Left ventricle myocardium inferior (tissue), 1 donor: Measurements from ENCODE around the gene ILKAP. TPM values are rescaled to one million over a fixed set of nuclear protein-coding genes. Genes with fewer than 3 reads are reported as not detected.

Experiments
- DNase-seq: peaks from one replicate; pipeline ENCODE4 v3.0.0-alpha.2; 2020
- H3K27ac ChIP-seq: fragments of 200-600 bp; replicated peaks from 2 replicates; pipeline ENCODE4 v1.8.0; 2021
- H3K27me3 ChIP-seq: fragments of 200-600 bp; 2 replicates; pipeline ENCODE4 v1.8.0; 2021; ENCODE audit warnings: low read depth
- H3K36me3 ChIP-seq: fragments of 200-600 bp; 2 replicates; pipeline ENCODE4 v1.8.0; 2021
- H3K4me1 ChIP-seq: fragments of 200-600 bp; 2 replicates; pipeline ENCODE4 v1.8.0; 2021
- H3K4me3 ChIP-seq: fragments of 200-600 bp; 2 replicates; pipeline ENCODE4 v1.8.0; 2021; ENCODE audit warnings: mild to moderate bottlenecking, moderate library complexity
- H3K9me3 ChIP-seq: fragments of 200-600 bp; replicated peaks from 2 replicates; pipeline ENCODE4 v1.8.0; 2021
- intact Hi-C: fragments of 100-400 bp; cut with micrococcal nuclease; formaldehyde crosslinking; loops from one replicate; pipeline ENCODE4 v1.11.0; 2022
- total RNA-seq: library from RNA; stranded (reverse); fragmentation: NEBNext Ultra II Directional; extraction: Animal tissue kit (Norgen Biotek cat#: 25700); gene quantifications from one replicate; pipeline ENCODE4 v1.2.1, GENCODE V29; 2021
- TF ChIP-seq, protein P1 (sequence below): fragments of 200-600 bp; IDR thresholded peaks from 2 replicates; pipeline ENCODE4 v1.8.0; 2021; ENCODE audit warnings: antibody characterized with exemption, mild to moderate bottlenecking, borderline replicate concordance
- donor health status: DM: no; HTN: yes; CAD: no; lungs with severe emphysema.

ILKAP gene
- total RNA-seq, 1 donor from 2014 or later: 26.5 TPM

DNA sequence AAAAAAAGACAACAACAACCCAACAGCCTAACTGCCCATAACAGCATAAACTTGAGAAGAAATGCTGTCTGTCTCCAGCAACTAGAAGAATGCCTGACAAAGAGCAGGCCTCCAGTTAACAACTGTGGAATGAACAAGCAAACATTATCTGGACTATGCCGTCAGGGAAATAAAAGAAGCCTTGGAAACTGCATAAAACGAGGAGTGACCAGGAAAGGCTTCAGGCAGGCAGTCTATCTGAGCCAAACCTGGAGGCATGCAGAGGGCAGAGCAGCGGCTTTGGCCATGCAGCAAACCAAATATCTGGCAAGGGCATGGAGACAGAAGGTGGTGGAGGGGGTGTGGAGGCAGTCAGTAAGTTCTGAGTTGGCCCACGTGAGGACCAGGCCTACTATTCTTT, 25.2 kb upstream of the ILKAP start:
- H3K36me3 ChIP-seq: no peaks in the 10 kb centered on the region
- DNase-seq: no peak
- H3K4me3 ChIP-seq: no peak overlapping the region
- H3K4me1 ChIP-seq: peaks cover 36% of the 10 kb centered on the region
- H3K9me3 ChIP-seq: no peaks in the 10 kb centered on the region
- TF ChIP-seq, protein P1, sequence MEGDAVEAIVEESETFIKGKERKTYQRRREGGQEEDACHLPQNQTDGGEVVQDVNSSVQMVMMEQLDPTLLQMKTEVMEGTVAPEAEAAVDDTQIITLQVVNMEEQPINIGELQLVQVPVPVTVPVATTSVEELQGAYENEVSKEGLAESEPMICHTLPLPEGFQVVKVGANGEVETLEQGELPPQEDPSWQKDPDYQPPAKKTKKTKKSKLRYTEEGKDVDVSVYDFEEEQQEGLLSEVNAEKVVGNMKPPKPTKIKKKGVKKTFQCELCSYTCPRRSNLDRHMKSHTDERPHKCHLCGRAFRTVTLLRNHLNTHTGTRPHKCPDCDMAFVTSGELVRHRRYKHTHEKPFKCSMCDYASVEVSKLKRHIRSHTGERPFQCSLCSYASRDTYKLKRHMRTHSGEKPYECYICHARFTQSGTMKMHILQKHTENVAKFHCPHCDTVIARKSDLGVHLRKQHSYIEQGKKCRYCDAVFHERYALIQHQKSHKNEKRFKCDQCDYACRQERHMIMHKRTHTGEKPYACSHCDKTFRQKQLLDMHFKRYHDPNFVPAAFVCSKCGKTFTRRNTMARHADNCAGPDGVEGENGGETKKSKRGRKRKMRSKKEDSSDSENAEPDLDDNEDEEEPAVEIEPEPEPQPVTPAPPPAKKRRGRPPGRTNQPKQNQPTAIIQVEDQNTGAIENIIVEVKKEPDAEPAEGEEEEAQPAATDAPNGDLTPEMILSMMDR: no peak
- H3K27ac ChIP-seq: peak overlapping the region; percentile 54
- intact Hi-C loops: no loop called here
- no peaks in the 10 kb centered on the region for H3K27me3 ChIP-seq

DNA sequence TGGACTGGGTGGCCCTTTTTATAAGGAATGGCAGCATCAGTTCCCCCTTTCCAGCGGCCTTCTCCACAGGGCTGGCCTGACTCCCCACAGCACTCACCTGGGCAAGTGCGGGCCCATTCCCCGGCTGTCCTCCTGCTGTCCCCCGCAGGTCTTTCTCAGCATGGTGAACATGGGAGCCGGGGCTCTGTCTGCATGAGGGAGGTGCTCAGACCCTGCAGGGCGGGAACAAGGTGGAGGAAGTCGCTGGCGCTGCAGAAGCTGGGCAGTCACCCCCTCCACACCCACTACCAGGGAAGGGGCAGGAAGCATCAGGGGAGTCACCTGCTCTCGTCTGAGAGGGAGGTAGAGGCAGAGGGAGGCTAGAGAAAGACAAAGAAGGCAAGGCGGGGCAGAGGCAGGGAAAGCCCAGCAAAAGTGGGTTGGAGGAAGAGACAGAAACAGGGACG, 24.1 kb upstream of the ILKAP start:
- Histone ChIP-seq H3K4me1 (peaks cover 36% of the 10 kb centered on the region), H3K27me3 (no peaks in the 10 kb centered on the region), H3K4me3 (no peak overlapping the region), H3K9me3 (no peaks in the 10 kb centered on the region), H3K36me3 (no peaks in the 10 kb centered on the region), H3K27ac (no peak overlapping the region)
- intact Hi-C loops: no loop called here
- TF ChIP-seq, protein P1: no peak
- no peak for DNase-seq

DNA sequence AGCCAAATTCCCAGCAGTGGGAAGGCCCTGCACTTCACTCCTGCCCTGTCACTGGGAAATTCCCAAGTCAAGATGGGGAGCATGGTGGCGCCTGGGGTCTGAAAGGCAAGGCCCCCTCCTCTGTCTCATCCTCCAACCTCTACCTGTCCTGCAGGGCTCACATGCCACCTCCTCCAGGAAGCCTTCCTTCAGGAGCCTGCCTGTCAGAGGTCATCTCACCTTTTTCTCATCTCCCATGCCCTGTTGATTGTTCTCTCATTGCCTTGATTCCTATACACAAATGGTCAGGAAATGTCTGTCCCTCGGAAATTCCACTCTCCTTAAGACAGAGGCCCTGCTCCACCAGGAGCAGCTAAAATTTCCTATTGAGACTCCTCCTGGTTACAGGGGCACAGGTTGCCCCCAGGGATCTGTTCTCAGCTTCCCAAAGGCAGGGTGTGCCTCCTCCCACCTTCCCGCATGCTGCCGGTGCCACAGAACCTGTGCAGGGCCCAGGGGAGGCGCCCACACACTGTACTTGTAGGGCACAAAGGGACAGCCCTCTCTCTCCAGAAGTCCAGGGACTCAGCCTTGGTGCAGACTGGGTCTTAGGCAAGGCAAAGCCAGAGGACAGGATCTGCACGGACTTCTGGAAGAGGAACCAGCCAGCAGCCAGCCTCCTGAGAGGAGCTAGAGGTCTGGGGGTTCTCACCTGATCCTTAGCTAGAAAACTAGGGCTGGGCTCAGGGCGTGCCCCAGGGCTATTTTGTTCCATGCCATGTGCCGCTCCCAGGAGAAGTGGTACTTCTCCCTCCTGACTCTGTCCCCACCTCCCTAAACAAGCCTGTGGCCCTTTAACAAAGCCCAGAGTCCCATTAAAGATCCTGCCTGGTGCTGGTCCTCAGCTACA, 23.4 kb upstream of the ILKAP start:
- no peak overlapping the region for H3K4me3 ChIP-seq
- no peaks in the 10 kb centered on the region for H3K9me3 ChIP-seq
- no peak overlapping the region for H3K27ac ChIP-seq
- no peaks in the 10 kb centered on the region for H3K36me3 ChIP-seq
- intact Hi-C loops: no loop called here
- peaks cover 33% of the 10 kb centered on the region for H3K4me1 ChIP-seq
- DNase-seq: no peak
- TF ChIP-seq, protein P1: no peak
- no peaks in the 10 kb centered on the region for H3K27me3 ChIP-seq

DNA sequence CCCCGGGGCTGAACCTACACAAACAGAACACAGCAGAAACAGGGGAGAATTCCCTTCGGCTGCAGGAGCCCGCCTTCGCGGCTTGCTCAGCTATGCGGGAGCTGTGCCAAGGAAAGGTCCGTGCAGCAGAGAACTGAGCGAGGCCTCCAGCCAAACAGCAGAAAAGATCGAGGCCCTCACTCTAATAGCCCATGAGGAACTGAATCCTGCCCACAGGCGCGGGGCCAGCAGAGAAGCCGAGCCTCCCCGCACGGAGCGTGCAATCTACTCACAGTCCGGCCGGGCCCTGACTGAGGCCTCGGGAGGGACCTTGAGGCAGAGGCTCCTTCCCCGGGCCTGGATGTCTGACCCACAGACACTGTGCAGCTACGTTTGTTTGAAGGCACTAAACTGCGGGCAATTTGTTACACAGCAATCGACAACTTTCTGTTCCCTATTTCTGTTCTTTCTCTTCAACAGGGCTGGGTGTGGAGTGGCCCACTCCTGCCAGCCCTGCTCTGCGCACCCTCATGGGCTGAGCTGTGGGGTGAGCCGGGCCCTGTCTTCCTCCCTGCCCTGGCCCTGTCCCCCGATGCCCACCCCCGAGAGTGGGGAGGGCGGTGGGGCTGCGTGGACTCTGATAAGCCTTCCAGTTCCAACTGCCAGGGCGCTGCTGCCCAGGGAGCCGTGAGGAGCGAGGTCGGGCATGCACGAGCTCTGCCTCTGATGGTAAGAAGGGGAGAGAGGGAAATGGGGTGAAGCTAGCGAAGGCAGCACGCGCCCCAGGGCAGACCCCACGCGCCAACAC, 22.6 kb upstream of the ILKAP start:
- Histone ChIP-seq H3K9me3 (no peaks in the 10 kb centered on the region), H3K4me3 (no peak overlapping the region), H3K27ac (peak overlapping the region; percentile 23), H3K36me3 (no peaks in the 10 kb centered on the region), H3K4me1 (peaks cover 25% of the 10 kb centered on the region), H3K27me3 (no peaks in the 10 kb centered on the region)
- TF ChIP-seq, protein P1: no peak
- intact Hi-C loops: no loop called here
- DNase-seq: no peak

DNA sequence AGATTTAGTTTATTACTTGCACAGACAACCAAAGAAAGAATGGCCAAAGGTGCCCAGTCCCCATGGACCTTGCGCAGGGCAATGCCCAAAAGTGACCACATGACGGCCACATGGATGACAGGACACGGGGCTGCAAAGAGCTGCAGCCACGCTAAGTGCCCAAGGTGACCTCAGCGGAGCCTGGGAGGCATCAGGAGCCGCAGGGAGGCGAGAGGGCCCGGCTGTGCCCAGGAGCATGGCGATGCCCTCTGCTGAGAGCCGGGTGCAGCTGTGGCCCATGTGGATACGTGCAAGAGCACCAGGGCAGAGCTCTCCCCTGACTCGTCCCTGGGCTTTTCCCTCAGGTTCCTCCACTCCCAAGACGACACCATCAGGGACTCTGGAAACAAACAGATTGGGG, 21.6 kb upstream of the ILKAP start:
- H3K36me3 ChIP-seq: no peaks in the 10 kb centered on the region
- no peak for DNase-seq
- no peak overlapping the region for H3K4me3 ChIP-seq
- intact Hi-C loops: no loop called here
- no peak overlapping the region for H3K27ac ChIP-seq
- H3K9me3 ChIP-seq: no peaks in the 10 kb centered on the region
- H3K27me3 ChIP-seq: no peaks in the 10 kb centered on the region
- peaks cover 21% of the 10 kb centered on the region for H3K4me1 ChIP-seq
- TF ChIP-seq, protein P1: no peak
